ENCODE results near the gene RAP1GAP2. TPM values are rescaled to one million over a fixed set of nuclear protein-coding genes. Genes with fewer than 3 reads are reported as not detected.

RAP1GAP2 gene
- total RNA-seq, 4 donors from 2014 or later = 10.8 to 18.3 (median 12.6) TPM

- Histone ChIP-seq H3K4me3 (no peak overlapping the region), H3K36me3 (no peaks in the 10 kb centered on the region), H3K4me1 (peaks cover 7% of the 10 kb centered on the region), H3K27ac (no peak overlapping the region), H3K27me3 (peaks cover 3% of the 10 kb centered on the region), H3K9me3 (no peaks in the 10 kb centered on the region)
- 58% methylated on average over 3 of the region's 3 CpGs for WGBS
- DNase-seq (ENCODE audit: low spot score in 2 of 2) = no peak
- TF ChIP-seq EP300 (IDR thresholded peaks at IDR 0.05) = no peak
Observed at GRCh38 chr17:2789700-2790099, 6.5 kb upstream of the RAP1GAP2 start.

- Histone ChIP-seq H3K4me1 (no peaks in the 10 kb centered on the region), H3K4me3 (no peak overlapping the region), H3K27ac (no peak overlapping the region), H3K27me3 (peaks cover 21% of the 10 kb centered on the region), H3K36me3 (no peaks in the 10 kb centered on the region), H3K9me3 (no peaks in the 10 kb centered on the region)
- DNase-seq (ENCODE audit: low spot score in 2 of 2) = no peak
- WGBS = 61% methylated on average over 12 of the region's 24 CpGs
- TF ChIP-seq POLR2A (IDR thresholded peaks at IDR 0.05) (no peak), CTCF (IDR thresholded peaks at IDR 0.05) (no peak), POLR2AphosphoS5 (IDR thresholded peaks at IDR 0.05) (no peak), EP300 (IDR thresholded peaks at IDR 0.05) (no peak)
Observed at GRCh38 chr17:2792366-2793169, 3.7 kb upstream of the RAP1GAP2 start.

GRCh38 chr17:2794111-2794803 is 2.0 kb upstream of the RAP1GAP2 start:
- TF ChIP-seq POLR2AphosphoS5 (IDR thresholded peaks at IDR 0.05) (no peak), POLR2A (IDR thresholded peaks at IDR 0.05) (no peak), EP300 (IDR thresholded peaks at IDR 0.05) (no peak)
- 57% methylated on average over 5 of the region's 6 CpGs for WGBS
- no peaks in the 10 kb centered on the region for H3K36me3 ChIP-seq
- no peak for DNase-seq (ENCODE audit: low spot score in 2 of 2)
- no peaks in the 10 kb centered on the region for H3K9me3 ChIP-seq
- no peak overlapping the region for H3K27ac ChIP-seq
- no peak overlapping the region for H3K4me3 ChIP-seq
- peaks cover 32% of the 10 kb centered on the region for H3K27me3 ChIP-seq
- peaks cover 2% of the 10 kb centered on the region for H3K4me1 ChIP-seq

GRCh38 chr17:2795441-2796163 is 636 bp upstream of the RAP1GAP2 start:
- Histone ChIP-seq H3K36me3 (no peaks in the 10 kb centered on the region), H3K9me3 (no peaks in the 10 kb centered on the region), H3K4me3 (peak overlapping the region; percentile 33), H3K27ac (no peak overlapping the region), H3K27me3 (peaks cover 40% of the 10 kb centered on the region), H3K4me1 (peaks cover 2% of the 10 kb centered on the region)
- 70% methylated on average over 2 of the region's 28 CpGs for WGBS
- TF ChIP-seq CTCF (IDR thresholded peaks at IDR 0.05) = no peak
- TF ChIP-seq EP300 (IDR thresholded peaks at IDR 0.05) = no peak
- TF ChIP-seq POLR2AphosphoS5 (IDR thresholded peaks at IDR 0.05) = no peak
- no peak for TF ChIP-seq POLR2A (IDR thresholded peaks at IDR 0.05)
- DNase-seq (ENCODE audit: low spot score in 2 of 2) = no peak

- Histone ChIP-seq H3K27ac (no peak overlapping the region), H3K36me3 (no peaks in the 10 kb centered on the region), H3K27me3 (peaks cover 38% of the 10 kb centered on the region), H3K4me1 (peaks cover 2% of the 10 kb centered on the region), H3K9me3 (no peaks in the 10 kb centered on the region), H3K4me3 (peak overlapping the region; percentile 33)
- DNase-seq (ENCODE audit: low spot score in 2 of 2) = no peak
- WGBS = 54% methylated on average over 11 of the region's 15 CpGs
- TF ChIP-seq CTCF (IDR thresholded peaks at IDR 0.05) = no peak
- no peak for TF ChIP-seq POLR2A (IDR thresholded peaks at IDR 0.05)
Observed at GRCh38 chr17:2797226-2797625, 988 bp downstream of the RAP1GAP2 start.

GRCh38 chr17:2797637-2798036 is 1.4 kb downstream of the RAP1GAP2 start:
- Histone ChIP-seq H3K9me3 (no peaks in the 10 kb centered on the region), H3K27ac (no peak overlapping the region), H3K4me1 (peaks cover 2% of the 10 kb centered on the region), H3K27me3 (peaks cover 38% of the 10 kb centered on the region), H3K4me3 (peak overlapping the region; percentile 4), H3K36me3 (no peaks in the 10 kb centered on the region)
- DNase-seq (ENCODE audit: low spot score in 2 of 2) = no peak
- WGBS = 37% methylated on average over 10 of the region's 11 CpGs
- TF ChIP-seq CTCF (IDR thresholded peaks at IDR 0.05) (no peak), EP300 (IDR thresholded peaks at IDR 0.05) (no peak), POLR2AphosphoS5 (IDR thresholded peaks at IDR 0.05) (no peak), POLR2A (IDR thresholded peaks at IDR 0.05) (no peak)
